NCI-H526 (cell line): ENCODE measurements around the gene SHISA9.
A peak's percentile ranks its signal among the peaks of the same experiment; 100 is the strongest.
"Not testable (repeated sequence)": the region's sequence is repeated elsewhere in the genome, so short reads cannot be mapped to it uniquely, and the experiment has no call there.

Experiments used
- DNase-seq, 2 experiments: peaks; one replicate each; lab custom pipeline; 2025; lab: John Stamatoyannopoulos, UW

Gene SHISA9

DNA sequence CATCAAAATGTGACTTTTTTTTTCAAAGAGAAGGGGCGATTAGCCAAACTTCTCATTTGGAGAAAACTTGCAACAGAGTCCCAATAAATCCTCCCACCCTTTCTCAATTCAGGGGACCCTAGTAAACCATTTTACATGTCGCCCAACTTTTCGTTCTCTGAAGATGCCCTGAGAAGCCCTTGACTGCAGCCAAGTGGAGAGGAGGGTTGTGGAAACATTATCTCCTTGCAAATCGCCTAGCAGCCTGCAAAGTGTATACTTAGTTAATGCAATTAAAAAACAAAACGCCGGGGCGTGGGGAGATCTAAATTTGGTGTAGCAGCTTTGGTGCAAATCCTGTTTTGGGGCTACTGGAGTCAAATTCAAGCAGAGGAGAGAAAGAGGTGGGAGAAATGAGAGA is 1.2 kb upstream of the SHISA9 start:
- no peak for DNase-seq

GRCh38 chr16:12900599-12901203 is 697 bp upstream of the SHISA9 start:
- DNase-seq, result peak in 1 of 2 experiments; percentile 40

- DNase-seq, result peak in 1 of 2 experiments; percentile 83
These were observed 198 bp upstream of the SHISA9 start for GRCh38 chr16:12901204-12901596.

DNA sequence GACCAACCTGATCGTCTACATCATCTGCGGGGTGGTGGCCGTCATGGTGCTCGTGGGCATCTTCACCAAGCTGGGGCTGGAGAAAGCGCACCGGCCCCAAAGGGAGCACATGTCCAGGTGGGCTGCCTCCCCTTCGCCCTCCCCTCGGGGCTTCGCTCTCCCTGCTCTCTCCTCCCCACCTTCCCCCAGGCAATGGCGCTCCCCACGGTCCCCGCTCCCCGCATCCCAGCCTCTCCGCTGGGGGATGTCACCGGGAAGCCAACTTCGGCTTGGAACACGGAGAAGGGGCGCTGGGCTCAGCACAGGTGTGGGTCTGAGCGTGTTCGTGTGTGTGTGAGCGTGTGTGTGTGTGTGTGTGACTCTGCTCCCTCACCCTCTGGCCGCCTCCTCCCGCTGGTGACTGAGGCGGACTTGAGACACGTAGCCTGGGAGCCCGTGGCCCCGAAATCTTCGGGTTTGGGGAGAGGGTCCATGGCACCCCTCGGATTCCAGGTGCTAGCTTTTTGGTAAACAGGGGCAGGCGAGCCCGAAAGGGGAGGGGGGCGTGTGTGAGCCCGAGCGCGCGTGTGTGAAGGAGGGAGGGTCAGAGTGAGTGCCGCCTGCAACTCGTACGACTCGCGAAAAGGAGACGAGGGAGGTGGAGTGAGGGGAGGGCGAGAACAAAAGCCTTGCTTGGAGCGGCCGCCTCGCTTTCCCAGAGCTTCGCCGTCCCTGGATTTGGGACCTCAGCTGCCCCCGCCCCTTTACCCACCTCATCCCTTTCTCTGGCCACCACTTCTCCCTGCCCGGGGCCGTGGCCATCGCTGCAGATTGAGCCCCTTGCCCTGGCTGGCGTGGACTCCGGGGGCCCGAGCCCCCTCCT is 1.3 kb downstream of the SHISA9 start:
- peak in 1 of 2 experiments; percentile 55 for DNase-seq

DNA sequence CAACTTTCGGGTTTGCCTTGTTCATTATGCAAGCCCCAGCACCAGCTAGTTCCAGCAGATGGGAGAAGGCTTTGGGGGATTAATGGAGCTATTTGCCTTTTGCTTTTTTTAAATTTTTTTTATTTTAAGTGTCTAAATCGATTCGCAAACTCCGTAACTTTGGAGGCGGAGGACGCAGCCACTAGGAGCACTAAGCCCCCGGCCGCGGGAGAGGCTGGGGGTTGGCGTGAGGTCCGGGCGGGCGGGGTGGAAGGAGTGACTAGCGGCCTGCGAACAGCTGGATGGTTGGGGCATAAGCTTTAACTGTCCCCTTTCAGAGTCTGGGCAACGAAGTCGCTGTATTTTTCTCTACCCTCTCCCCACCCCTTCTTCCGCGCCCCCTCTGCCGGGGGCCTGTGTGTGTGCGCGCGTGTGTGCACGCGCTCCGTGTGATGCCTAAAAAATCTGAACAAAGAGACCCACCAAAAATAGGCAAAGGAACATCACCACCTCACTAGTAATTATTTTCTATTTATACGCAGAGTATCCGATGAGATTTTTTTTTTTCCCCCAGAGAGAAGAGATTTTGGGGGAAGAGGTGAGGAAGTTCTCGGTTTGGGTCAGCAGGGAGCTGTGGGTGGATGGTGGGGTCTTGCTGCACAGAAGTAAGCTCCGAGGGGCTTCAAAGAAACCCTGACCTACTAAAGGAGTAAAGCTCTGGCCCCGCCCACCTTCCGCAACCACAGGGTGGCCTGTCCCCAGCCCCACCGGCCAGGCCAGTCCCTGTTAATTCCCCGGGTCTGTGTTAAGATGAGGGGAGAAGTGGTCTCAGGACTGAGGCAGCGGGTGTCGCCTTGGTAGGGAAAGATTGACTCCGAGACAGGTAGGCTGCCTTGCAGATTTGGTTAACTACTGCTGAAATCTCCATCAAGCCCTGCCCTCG is 2.3 kb downstream of the SHISA9 start:
- DNase-seq, result peak in 1 of 2 experiments; percentile 20

- no peak for DNase-seq
These were observed 2.9 kb downstream of the SHISA9 start for GRCh38 chr16:12904329-12904671.

- no peak for DNase-seq
These were observed 4.9 kb downstream of the SHISA9 start for GRCh38 chr16:12906271-12906670.

GRCh38 chr16:12906765-12907516 is 5.5 kb downstream of the SHISA9 start:
- no peak for DNase-seq

DNA sequence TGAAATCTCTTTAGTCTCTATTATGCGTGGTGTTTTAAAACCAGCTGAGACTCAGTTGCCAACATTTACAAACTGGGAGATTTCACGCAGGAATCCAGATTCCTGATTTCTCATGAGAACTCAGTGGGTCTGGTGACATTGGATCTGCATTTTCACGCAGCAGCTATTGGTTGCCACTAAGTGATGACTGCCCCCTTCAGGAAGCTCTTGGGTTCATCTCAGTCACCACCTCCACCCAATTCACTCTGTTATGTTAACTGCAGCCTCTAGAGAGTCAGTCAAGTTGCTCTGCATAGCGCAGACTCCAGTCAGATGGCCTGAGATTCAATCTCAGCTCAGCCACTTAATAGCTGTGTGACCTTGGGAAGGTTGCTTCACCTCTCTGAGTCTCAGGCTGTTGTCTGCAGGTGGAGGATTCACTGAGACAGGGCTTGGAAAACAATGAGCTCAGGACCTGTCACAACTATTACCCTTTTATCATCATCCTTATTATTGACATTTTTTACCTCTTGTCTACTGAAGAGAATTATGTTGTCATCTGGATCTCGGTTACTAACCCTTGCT is 6.4 kb downstream of the SHISA9 start:
- peak in 1 of 2 experiments; percentile 44 for DNase-seq

DNA sequence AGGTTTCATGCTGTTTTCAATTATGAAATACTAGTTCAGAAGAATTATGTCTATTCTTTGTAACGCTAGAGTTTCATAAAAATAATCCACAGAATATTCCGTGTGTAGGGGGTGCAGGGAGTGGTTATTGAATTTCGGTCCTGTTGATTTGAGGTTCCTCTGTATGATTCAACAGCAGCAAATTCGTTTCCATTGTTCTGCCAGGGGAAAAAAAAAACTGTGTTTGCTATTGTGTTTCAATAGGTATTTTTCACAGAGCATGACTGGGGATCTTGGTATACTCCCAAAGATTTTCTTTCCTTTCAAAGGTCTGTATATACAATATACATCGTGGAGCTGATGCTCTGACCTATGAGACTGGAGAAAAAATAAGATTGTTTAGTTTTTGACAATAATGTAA is 15.8 kb downstream of the SHISA9 start:
- DNase-seq, result no peak

- DNase-seq, result no peak
These were observed 16.3 kb downstream of the SHISA9 start for GRCh38 chr16:12917653-12918052.

GRCh38 chr16:12920739-12921138 is 19.3 kb downstream of the SHISA9 start:
- DNase-seq, result no peak

DNA sequence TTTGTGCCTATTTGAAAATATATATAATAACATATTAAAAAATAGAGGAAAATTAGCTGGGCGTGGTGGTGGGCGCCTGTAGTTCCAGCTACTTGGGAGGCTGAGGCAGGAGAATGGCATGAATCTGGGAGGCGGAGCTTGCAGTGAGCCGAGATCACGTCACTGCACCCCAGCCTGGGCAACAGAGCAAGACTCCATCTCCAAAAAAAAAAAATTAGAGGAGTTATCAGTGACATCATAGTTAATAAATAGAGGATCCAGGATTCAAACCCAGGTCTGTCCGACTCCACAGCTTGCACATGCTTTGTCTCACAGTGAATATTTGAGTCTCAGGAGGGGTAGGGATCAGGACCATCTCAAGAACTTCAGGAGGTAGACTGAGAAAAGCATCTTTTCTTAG is 22.2 kb downstream of the SHISA9 start:
- not testable (repeated sequence) for DNase-seq

DNA sequence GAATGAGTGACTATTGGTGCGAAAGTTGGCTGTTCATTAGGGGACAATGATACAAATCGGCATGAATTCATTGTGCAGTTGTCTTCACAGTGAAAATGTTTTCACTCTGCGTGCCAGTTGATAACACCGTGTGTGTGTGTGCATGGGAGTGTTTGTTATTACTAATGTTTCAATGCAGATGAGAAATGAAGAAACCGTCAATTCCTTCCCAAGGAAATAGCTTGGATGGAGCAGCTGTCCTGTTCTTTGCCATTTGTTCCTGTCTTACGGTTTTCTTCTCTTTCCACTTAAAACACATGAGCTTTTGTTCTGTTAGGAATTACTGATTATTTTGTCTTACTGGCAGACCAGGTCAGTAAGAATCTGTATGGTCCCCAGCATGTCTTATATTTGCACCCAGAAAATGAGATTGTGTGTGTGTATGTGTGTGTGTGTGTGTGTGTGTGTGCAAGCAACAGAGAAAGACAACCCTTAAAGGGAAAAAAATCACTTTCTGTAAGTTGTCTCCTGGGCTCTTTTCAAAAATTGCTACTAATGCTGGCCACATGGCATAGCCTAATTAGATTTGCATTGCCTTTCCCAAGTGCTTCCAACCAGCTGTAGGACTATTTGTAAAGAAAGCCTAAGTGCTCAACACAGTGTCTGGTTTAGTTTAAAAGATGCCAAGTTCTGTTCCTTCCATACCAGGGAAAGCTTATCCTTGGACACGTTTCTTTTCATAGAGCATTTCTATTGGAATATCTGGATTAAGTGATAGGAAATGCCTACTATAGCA is 23.8 kb downstream of the SHISA9 start:
- DNase-seq, result no peak

- DNase-seq, result no peak
These were observed 26.2 kb downstream of the SHISA9 start for GRCh38 chr16:12927591-12927990.

DNA sequence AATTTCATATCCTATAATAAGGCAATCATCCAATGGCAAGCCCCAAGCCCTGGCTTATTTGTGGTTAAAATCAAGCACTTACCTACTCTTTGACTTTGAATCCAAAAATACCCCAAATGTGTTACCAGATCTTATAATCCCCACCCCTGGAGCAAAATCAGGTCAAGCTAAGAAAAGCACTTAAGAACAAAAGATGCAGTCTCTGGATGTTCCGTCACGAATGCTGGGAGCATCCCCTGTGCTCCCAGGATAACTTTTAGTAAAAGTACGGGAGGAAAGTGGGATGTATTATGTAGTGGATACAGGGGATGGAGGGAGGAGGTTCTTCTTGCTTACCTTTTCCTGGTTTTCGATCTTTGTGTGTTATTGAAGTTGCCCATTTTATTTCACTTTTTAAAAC is 29.5 kb downstream of the SHISA9 start:
- DNase-seq, result no peak

GRCh38 chr16:12936391-12936790 is 35.0 kb downstream of the SHISA9 start:
- no peak for DNase-seq

- no peak for DNase-seq
These were observed 40.5 kb downstream of the SHISA9 start for GRCh38 chr16:12941896-12942295.

- peak; percentile 30 to 59 for DNase-seq
These were observed 41.5 kb downstream of the SHISA9 start for GRCh38 chr16:12942861-12943260.

- no peak for DNase-seq
These were observed 42.9 kb downstream of the SHISA9 start for GRCh38 chr16:12944300-12944699.

GRCh38 chr16:12951392-12951791 is 50.0 kb downstream of the SHISA9 start:
- DNase-seq, result peak; percentile 55 to 81
